KG1 (cell line): Measurements from ENCODE around the gene PHLDB3.

Experiments used
- DNase-seq: peaks from one replicate; lab custom pipeline; 2025; lab: John Stamatoyannopoulos, UW

Gene PHLDB3

GRCh38 chr19:43498233-43498842, 6.2 kb downstream of the PHLDB3 start:
- no peak for DNase-seq

- no peak for DNase-seq
Measured at GRCh38 chr19:43496960-43497359, 7.6 kb downstream of the PHLDB3 start.

GRCh38 chr19:43495082-43495481, 9.5 kb downstream of the PHLDB3 start:
- no peak for DNase-seq

- DNase-seq: no peak
Measured at GRCh38 chr19:43490759-43491158, 13.8 kb downstream of the PHLDB3 start.

- DNase-seq: no peak
Measured at GRCh38 chr19:43489979-43490599, 14.5 kb downstream of the PHLDB3 start.

GRCh38 chr19:43489310-43489709, 15.2 kb downstream of the PHLDB3 start:
- no peak for DNase-seq

- no peak for DNase-seq
Measured at GRCh38 chr19:43488179-43488578, 16.4 kb downstream of the PHLDB3 start.

- DNase-seq: no peak
Measured at GRCh38 chr19:43486412-43486811, 18.1 kb downstream of the PHLDB3 start.

GRCh38 chr19:43485951-43486350, 18.6 kb downstream of the PHLDB3 start:
- DNase-seq: no peak

- no peak for DNase-seq
Measured at GRCh38 chr19:43483281-43483680, 21.3 kb downstream of the PHLDB3 start.

- DNase-seq: no peak
Measured at GRCh38 chr19:43482193-43482592, 22.4 kb downstream of the PHLDB3 start.

GRCh38 chr19:43481701-43482100, 22.8 kb downstream of the PHLDB3 start:
- DNase-seq: no peak

GRCh38 chr19:43480574-43480973, 24.0 kb downstream of the PHLDB3 start:
- no peak for DNase-seq

GRCh38 chr19:43479961-43480561, 24.5 kb downstream of the PHLDB3 start:
- DNase-seq: no peak

- no peak for DNase-seq
Measured at GRCh38 chr19:43479226-43479625, 25.3 kb downstream of the PHLDB3 start.

GRCh38 chr19:43478323-43478722, 26.2 kb downstream of the PHLDB3 start:
- no peak for DNase-seq

- no peak for DNase-seq
Measured at GRCh38 chr19:43476606-43477005, 27.9 kb downstream of the PHLDB3 start.

GRCh38 chr19:43474986-43475705, 29.4 kb downstream of the PHLDB3 start:
- DNase-seq: no peak

- no peak for DNase-seq
Measured at GRCh38 chr19:43474487-43474886, 30.1 kb downstream of the PHLDB3 start.

GRCh38 chr19:43471091-43471490, 33.5 kb downstream of the PHLDB3 start:
- DNase-seq: no peak

GRCh38 chr19:43470288-43470687, 34.3 kb downstream of the PHLDB3 start:
- DNase-seq: no peak

- DNase-seq: no peak
Measured at GRCh38 chr19:43469160-43469480, 35.4 kb downstream of the PHLDB3 start.
